Nucleus accumbens (tissue), 56 donors: ENCODE measurements around the gene TEX14.

ENCODE experiments used
- DNase-seq, 56 donors: peaks; one replicate each; lab custom pipeline; 2025; lab: John Stamatoyannopoulos, UW

Gene TEX14

GRCh38 chr17:58574025-58574424 is 117.8 kb downstream of the TEX14 start:
- DNase-seq: no peak

- DNase-seq: no peak
Measured at GRCh38 chr17:58572846-58573245, 119.0 kb downstream of the TEX14 start.

GRCh38 chr17:58570758-58571157 is 121.1 kb downstream of the TEX14 start:
- no peak for DNase-seq

GRCh38 chr17:58569196-58569595 is 122.6 kb downstream of the TEX14 start:
- no peak for DNase-seq

- DNase-seq: no peak
Measured at GRCh38 chr17:58568044-58568799, 123.6 kb downstream of the TEX14 start.

GRCh38 chr17:58565389-58566311 is 126.2 kb downstream of the TEX14 start:
- no peak for DNase-seq

- DNase-seq: no peak
Measured at GRCh38 chr17:58564971-58565370, 126.9 kb downstream of the TEX14 start.

GRCh38 chr17:58564243-58564642 is 127.6 kb downstream of the TEX14 start:
- no peak for DNase-seq

- no peak for DNase-seq
Measured at GRCh38 chr17:58560511-58560910, 131.3 kb downstream of the TEX14 start.

GRCh38 chr17:58557981-58558380 is 133.9 kb downstream of the TEX14 start:
- no peak for DNase-seq

- peak in 18 of 56 donors; percentile 5 to 58 (median 22) for DNase-seq
Measured at GRCh38 chr17:58556833-58557250, 135.0 kb downstream of the TEX14 start.

GRCh38 chr17:58555109-58555508 is 136.7 kb downstream of the TEX14 start:
- peak in 20 of 56 donors; percentile 4 to 73 (median 38) for DNase-seq

- DNase-seq: peak in 1 of 56 donors; percentile 12
Measured at GRCh38 chr17:58541249-58541648, 150.6 kb downstream of the TEX14 start.

- no peak for DNase-seq
Measured at GRCh38 chr17:58539698-58540097, 152.1 kb downstream of the TEX14 start.

GRCh38 chr17:58538811-58539409 is 152.9 kb downstream of the TEX14 start:
- DNase-seq: no peak

GRCh38 chr17:58537266-58537665 is 154.6 kb downstream of the TEX14 start:
- DNase-seq: no peak

- no peak for DNase-seq
Measured at GRCh38 chr17:58536542-58536941, 155.3 kb downstream of the TEX14 start.

GRCh38 chr17:58535431-58535830 is 156.4 kb downstream of the TEX14 start:
- no peak for DNase-seq

GRCh38 chr17:58534901-58535421 is 156.9 kb downstream of the TEX14 start:
- DNase-seq: no peak

GRCh38 chr17:58534331-58534730 is 157.5 kb downstream of the TEX14 start:
- no peak for DNase-seq
